ENCODE results near the gene BPIFB2. TPM values are rescaled to one million over a fixed set of nuclear protein-coding genes. Genes with fewer than 3 reads are reported as not detected.

The BPIFB2 gene
- polyA plus RNA-seq, 1 of the 3 experiments (the other 2 are of a cell fraction): not detected

DNA sequence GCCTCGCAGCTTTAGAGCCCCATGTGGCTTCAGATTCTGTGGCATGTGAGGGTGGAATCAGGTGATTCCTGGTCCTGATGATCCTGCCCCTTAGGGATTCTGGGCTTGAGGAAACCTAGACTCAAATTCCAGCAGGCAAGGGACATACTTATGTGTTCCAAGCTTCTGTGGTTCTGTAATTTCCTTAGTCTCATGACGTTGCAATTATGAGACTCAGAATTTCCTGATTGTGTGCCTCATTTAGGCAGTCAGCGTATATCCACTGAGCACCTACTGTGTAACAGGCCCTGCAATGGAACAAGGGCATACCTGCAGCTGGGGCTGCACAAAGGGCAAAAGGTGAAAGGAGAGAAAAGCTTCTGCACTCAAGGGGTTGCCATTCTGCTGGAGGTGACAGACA, 60.3 kb downstream of the BPIFB2 start:
- Histone ChIP-seq H3K4me3 (ENCODE audit: low read depth in 2 of 2, low read length in 1 of 2) (no peak overlapping the region), H4K20me1 (ENCODE audit: insufficient read depth) (no peaks in the 10 kb centered on the region), H3K4me2 (no peak overlapping the region), H3K9me3 (no peaks in the 10 kb centered on the region), H3K27me3 (ENCODE audit: insufficient read depth) (peaks cover 49% of the 10 kb centered on the region), H3K9ac (no peak overlapping the region), H2AFZ (ENCODE audit: low read depth) (no peak overlapping the region), H3K4me1 (ENCODE audit: control insufficient read depth in 1 of 2, insufficient read depth in 2 of 2, low read depth in 1 of 2, low read length in 1 of 2) (no peaks in the 10 kb centered on the region), H3K9me2 (no peaks in the 10 kb centered on the region), H3K36me3 (replicated peaks in 1 of 2; ENCODE audit: control insufficient read depth in 1 of 2, insufficient read depth in 2 of 2, low read length in 1 of 2) (no peaks in the 10 kb centered on the region), H3K79me2 (ENCODE audit: insufficient read depth) (no peaks in the 10 kb centered on the region), H3F3A (replicated peaks; ENCODE audit: insufficient read depth) (no peaks in the 10 kb centered on the region), H3K27ac (ENCODE audit: low read depth in 2 of 2, low read length in 1 of 2) (no peak overlapping the region)
- ChIA-PET POLR2A (no interaction called here), CTCF (no interaction called here)
- no peak for TF ChIP-seq RFX5 (IDR thresholded peaks at IDR 0.05; ENCODE audit: low read length)
- TF ChIP-seq, protein P1, sequence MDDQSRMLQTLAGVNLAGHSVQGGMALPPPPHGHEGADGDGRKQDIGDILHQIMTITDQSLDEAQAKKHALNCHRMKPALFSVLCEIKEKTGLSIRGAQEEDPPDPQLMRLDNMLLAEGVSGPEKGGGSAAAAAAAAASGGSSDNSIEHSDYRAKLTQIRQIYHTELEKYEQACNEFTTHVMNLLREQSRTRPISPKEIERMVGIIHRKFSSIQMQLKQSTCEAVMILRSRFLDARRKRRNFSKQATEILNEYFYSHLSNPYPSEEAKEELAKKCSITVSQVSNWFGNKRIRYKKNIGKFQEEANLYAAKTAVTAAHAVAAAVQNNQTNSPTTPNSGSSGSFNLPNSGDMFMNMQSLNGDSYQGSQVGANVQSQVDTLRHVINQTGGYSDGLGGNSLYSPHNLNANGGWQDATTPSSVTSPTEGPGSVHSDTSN (IDR thresholded peaks at IDR 0.05): no peak
- DNase-seq: no peak
- WGBS (ENCODE audit: low lambda C conversion rate): 23% methylated on average over 3 of the region's 3 CpGs

DNA sequence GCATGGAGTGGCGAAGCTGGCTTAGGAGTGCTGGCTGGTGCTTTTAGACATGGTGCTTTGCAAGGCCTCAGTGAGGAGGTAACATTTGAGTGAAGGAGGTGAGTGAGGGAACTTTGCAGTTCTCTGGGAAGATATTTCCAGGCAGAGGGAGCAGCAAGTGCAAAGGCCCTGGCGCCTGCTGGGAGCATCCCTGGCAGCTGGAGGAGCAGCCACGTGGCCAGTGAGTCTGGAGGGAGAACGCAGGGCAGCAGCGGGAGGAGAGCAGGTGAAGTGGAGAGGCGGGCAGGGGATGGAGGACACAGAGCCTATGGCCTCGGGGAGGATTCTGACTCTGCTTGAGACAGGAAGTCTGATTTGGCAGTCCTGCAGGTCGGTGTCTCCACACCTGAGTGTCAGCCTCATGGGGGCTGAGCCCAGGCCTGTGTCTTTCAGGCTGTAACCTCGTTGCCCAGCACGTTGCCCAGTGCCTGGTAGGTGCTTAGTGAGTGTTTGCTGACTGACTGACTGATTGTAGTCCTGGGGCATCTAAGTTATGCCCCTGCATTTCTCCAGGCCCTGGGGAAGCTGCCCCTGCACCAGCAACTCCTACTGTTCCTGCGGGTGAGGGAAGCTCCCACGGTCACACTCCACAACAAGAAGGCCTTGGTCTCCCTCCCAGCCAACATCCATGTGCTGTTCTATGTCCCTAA, 60.9 kb downstream of the BPIFB2 start:
- Histone ChIP-seq H2AFZ (ENCODE audit: low read depth) (no peak overlapping the region), H3K4me1 (ENCODE audit: control insufficient read depth in 1 of 2, insufficient read depth in 2 of 2, low read depth in 1 of 2, low read length in 1 of 2) (no peaks in the 10 kb centered on the region), H3K27ac (ENCODE audit: low read depth in 2 of 2, low read length in 1 of 2) (no peak overlapping the region), H3K4me3 (ENCODE audit: low read depth in 2 of 2, low read length in 1 of 2) (no peak overlapping the region), H4K20me1 (ENCODE audit: insufficient read depth) (no peaks in the 10 kb centered on the region), H3K27me3 (ENCODE audit: insufficient read depth) (peaks cover 44% of the 10 kb centered on the region), H3K4me2 (no peak overlapping the region), H3K9ac (no peak overlapping the region), H3K9me3 (no peaks in the 10 kb centered on the region), H3K9me2 (no peaks in the 10 kb centered on the region), H3K79me2 (ENCODE audit: insufficient read depth) (no peaks in the 10 kb centered on the region), H3F3A (replicated peaks; ENCODE audit: insufficient read depth) (no peaks in the 10 kb centered on the region), H3K36me3 (replicated peaks in 1 of 2; ENCODE audit: control insufficient read depth in 1 of 2, insufficient read depth in 2 of 2, low read length in 1 of 2) (no peaks in the 10 kb centered on the region)
- TF ChIP-seq, protein P2, sequence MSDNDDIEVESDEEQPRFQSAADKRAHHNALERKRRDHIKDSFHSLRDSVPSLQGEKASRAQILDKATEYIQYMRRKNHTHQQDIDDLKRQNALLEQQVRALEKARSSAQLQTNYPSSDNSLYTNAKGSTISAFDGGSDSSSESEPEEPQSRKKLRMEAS (IDR thresholded peaks at IDR 0.05; ENCODE audit: low read depth): no peak
- TF ChIP-seq, protein P3, sequence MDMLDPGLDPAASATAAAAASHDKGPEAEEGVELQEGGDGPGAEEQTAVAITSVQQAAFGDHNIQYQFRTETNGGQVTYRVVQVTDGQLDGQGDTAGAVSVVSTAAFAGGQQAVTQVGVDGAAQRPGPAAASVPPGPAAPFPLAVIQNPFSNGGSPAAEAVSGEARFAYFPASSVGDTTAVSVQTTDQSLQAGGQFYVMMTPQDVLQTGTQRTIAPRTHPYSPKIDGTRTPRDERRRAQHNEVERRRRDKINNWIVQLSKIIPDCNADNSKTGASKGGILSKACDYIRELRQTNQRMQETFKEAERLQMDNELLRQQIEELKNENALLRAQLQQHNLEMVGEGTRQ (IDR thresholded peaks at IDR 0.05; ENCODE audit: borderline replicate concordance, low read depth, low read length): no peak
- TF ChIP-seq YY1 (IDR thresholded peaks at IDR 0.05; ENCODE audit: low read depth) (no peak), CHD2 (IDR thresholded peaks at IDR 0.05; ENCODE audit: low read length, partially characterized antibody) (no peak), RFX5 (IDR thresholded peaks at IDR 0.05; ENCODE audit: low read length) (no peak), NFIC (IDR thresholded peaks at IDR 0.05; ENCODE audit: borderline replicate concordance) (no peak), GABPA (IDR thresholded peaks at IDR 0.05; ENCODE audit: low read depth) (no peak), TAF1 (IDR thresholded peaks at IDR 0.05; ENCODE audit: borderline replicate concordance, low read depth, low read length) (no peak), EP300 (IDR thresholded peaks at IDR 0.05; ENCODE audit: borderline replicate concordance in 1 of 2, low read depth in 1 of 2, low read length in 1 of 2) (no peak), RCOR1 (IDR thresholded peaks at IDR 0.05; ENCODE audit: low read length) (no peak), MXI1 (IDR thresholded peaks at IDR 0.05; ENCODE audit: low read depth, low read length) (no peak), JUND (IDR thresholded peaks at IDR 0.05) (no peak), GATA2 (CRISPR knock-in tag; IDR thresholded peaks at IDR 0.05) (no peak), RXRA (IDR thresholded peaks at IDR 0.05; ENCODE audit: borderline replicate concordance, low read depth) (no peak)
- TF ChIP-seq, protein P4, sequence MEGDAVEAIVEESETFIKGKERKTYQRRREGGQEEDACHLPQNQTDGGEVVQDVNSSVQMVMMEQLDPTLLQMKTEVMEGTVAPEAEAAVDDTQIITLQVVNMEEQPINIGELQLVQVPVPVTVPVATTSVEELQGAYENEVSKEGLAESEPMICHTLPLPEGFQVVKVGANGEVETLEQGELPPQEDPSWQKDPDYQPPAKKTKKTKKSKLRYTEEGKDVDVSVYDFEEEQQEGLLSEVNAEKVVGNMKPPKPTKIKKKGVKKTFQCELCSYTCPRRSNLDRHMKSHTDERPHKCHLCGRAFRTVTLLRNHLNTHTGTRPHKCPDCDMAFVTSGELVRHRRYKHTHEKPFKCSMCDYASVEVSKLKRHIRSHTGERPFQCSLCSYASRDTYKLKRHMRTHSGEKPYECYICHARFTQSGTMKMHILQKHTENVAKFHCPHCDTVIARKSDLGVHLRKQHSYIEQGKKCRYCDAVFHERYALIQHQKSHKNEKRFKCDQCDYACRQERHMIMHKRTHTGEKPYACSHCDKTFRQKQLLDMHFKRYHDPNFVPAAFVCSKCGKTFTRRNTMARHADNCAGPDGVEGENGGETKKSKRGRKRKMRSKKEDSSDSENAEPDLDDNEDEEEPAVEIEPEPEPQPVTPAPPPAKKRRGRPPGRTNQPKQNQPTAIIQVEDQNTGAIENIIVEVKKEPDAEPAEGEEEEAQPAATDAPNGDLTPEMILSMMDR (IDR thresholded peaks at IDR 0.05): no peak
- TF ChIP-seq, protein P1 (IDR thresholded peaks at IDR 0.05): no peak
- 21% methylated on average over 10 of the region's 12 CpGs for WGBS (ENCODE audit: low lambda C conversion rate)
- ChIA-PET CTCF (no interaction called here), POLR2A (no interaction called here)
- DNase-seq: no peak

Measured in SK-N-SH (cell line).